DMS153 treated with DMSO at 0.1 percent for 48 hours (cell line): ENCODE data around the gene MPL.

Source experiments
- DNase-seq: peaks from one replicate; lab custom pipeline; 2025; ENCODE audit not compliant: unreplicated experiment; lab: John Stamatoyannopoulos, UW

The MPL gene

DNA sequence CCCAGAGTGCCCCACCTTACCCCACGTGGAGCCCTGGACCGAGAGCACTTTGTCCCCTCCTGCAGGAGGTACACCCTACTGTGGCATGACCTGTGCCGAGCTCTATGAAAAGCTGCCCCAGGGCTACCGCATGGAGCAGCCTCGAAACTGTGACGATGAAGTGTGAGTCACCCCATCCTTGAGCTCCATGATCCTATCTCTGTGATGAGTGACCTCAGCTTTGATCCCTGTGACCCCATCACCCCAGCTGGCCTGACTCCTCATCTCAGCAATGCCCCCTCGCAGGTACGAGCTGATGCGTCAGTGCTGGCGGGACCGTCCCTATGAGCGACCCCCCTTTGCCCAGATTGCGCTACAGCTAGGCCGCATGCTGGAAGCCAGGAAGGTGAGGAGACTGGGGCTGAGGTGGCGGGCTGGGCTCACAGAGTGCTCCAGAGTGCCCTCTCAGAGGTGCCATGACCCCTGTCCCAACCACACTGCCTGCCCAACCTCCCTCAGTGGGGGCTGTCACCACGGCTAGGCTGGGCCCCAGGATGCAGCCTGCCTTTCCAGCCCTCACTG is 16.2 kb upstream of the MPL start:
- no peak for DNase-seq

DNA sequence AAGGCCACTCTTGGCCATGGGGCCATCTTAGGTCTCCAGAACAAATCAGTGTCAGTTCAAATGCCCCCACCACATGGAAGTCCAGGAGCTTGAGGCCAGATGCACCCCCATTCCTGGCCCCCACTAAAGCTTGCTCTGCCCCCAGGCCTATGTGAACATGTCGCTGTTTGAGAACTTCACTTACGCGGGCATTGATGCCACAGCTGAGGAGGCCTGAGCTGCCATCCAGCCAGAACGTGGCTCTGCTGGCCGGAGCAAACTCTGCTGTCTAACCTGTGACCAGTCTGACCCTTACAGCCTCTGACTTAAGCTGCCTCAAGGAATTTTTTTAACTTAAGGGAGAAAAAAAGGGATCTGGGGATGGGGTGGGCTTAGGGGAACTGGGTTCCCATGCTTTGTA is 15.1 kb upstream of the MPL start:
- no peak for DNase-seq

DNA sequence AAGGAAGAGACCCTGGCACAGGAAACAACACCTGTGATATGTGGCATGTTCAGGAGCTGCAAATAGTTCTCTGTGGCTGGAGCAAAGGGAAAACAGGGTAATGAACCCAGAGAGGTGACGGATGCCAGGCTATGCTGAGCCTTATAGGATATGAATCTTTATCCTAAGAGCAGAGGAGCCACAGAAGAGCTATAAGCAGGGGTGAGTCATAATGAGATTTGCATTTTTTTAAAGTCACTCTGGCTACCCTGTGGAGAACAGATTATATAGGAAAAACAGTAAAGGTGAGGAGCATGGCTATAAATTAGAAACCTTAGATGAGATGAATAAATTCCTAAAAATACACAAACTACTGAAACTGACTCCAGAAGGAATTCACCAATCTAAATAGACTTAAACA is 12.8 kb upstream of the MPL start:
- DNase-seq, result no peak

DNA sequence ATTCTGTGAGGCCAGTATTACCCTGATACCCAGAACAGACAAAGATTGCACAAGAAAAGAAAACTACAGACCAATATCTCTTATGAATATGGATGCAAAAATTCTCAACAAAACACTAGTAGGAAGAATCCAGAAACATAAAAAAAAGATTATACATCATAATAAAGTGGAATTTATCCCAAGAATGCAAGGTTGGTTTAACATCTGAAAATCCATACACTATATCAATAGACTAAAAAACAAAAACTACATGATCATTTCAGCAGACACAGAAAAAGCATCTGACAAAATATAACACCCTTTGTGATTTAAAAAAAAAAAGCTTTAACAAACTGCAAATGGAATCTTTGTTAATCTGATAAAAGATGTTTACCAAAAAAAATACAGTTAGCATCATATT is 12.2 kb upstream of the MPL start:
- no peak for DNase-seq

DNA sequence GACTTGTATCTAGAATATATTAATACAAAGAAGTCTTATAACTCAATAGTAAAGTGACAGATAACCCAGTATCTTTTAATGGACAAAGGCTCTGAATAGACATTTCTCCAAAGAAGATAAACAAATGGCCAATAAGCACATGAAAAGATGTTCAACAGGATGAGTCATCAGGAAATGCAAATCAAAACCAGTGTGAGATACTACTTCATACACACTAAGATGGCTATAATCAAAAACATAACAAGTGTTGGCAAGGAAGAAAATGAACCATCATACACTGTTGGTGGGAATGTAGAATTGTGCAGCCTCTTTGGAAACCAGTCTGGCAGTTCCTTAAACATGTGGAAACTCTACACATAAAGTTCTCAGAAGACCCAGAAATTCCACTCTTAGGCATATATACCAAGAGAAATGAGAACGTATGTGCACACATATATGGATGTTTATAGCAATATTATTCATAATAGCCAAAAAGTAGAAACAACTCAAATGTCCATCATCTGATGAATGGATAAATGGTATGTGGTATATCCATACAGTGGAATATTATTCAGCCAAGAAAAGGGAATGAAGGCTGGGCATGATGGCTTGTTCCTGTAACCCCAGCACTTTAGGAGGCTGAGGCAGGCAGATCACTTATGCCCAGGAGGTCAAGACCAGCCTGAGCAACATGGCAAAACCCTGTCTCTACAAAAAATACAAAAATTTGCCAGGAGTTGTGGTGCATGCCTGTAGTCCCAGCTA is 9.9 kb upstream of the MPL start:
- DNase-seq, result no peak

DNA sequence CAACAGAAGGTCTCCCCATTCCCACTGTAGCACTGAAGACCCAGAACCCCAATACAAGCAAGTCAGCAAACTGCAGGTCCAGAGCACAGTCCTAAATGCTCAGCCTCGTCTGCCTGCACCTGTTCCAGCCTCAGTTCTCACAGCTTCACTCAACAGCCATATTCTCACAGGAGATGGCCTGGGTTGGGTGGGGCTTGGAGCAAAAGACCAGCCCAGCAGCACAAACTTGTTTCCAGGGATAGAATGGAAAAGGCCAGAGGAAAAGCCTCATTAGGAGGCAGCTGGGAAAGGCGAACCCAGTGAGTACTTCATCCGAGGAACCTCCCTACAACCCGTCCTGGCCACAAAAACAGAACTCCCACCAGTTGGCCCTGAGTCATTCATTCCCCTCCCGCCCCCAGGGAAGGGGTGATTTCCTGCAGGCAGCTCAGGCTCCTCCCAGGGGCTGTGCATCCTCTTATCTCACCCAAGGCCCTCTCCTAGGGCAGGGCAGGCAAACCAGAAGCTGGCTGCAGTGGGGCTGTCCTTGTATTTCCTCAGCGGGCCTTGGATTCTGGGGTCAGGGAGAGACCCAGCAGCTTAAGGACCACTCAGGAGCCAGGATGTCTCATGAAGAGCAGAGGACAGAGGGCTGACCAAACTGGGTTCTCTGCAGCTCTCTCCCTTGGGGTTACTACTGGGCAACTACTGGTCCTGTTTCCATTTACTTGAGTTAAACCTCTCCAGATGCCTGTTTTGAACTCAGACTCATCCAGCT is 7.4 kb upstream of the MPL start:
- DNase-seq, result no peak

DNA sequence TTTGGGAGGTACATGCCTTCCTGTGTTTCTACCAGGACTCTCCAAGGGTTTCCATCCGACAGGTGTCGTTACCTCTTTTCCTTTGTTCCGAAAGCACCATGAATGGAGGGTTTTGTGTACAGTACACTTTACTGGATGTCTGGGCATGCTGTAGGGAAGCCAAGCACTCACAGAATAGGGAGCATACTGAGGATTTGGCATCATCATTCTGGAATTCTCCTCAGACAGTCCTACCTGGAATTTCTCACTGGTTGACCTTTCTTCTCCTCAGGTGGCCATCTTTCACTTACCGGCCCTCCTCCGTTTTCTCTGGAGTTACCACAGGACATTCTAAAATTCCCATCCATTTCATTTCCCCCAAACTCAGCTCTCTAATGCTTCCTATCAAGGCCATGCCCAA is 5.9 kb upstream of the MPL start:
- DNase-seq, result peak; percentile 53

DNA sequence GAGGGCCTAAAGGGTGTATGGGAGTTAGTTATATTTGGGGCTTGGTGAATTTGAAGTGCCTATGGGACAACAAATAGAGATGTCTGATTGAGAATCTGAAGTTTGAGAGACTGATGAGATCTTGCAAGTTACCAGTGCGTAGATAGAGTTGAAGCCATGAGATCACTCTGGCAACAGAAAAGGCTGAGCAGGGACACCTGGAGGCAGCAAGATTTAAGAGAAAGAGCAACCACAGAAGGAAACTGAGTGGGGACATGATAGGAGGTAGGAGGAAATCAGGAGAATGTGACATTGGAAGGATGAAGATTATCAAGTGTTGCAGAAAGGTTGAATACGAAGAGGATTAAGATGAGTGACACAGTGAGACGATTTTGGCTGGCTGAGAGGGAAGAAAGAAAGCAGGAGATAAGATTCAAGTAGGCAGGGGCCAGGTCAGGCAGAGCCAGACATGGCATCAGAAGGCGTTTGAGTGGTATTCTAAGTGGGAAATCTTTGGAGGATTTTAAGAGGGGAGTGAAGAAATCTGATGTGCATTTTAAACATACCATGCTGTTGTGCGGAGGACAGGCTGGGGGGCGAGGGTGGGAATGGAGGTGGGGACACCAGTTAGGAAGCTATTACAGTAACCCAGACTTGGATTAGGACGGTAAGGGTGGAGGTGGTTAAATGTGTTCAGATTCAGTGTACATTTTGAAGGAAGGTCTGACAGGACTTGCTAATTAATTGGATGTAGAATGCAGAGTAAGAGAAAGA is 3.0 kb upstream of the MPL start:
- no peak for DNase-seq

DNA sequence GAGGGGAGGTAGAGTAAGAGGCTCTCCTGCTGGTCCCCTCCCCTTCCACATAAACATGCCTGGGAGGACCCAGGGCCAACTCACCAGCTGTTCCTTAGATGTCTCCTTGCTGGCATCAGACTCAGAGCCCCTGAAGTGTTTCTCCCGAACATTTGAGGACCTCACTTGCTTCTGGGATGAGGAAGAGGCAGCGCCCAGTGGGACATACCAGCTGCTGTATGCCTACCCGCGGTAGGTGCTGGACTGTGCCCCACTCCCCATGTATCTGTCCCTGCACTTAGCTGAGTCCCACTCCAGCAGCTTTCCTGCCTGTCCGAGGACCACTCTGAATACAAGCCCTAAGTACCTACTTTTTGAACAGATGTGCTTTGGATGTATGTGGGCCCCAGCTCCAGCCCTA is 383 bp downstream of the MPL start:
- no peak for DNase-seq

DNA sequence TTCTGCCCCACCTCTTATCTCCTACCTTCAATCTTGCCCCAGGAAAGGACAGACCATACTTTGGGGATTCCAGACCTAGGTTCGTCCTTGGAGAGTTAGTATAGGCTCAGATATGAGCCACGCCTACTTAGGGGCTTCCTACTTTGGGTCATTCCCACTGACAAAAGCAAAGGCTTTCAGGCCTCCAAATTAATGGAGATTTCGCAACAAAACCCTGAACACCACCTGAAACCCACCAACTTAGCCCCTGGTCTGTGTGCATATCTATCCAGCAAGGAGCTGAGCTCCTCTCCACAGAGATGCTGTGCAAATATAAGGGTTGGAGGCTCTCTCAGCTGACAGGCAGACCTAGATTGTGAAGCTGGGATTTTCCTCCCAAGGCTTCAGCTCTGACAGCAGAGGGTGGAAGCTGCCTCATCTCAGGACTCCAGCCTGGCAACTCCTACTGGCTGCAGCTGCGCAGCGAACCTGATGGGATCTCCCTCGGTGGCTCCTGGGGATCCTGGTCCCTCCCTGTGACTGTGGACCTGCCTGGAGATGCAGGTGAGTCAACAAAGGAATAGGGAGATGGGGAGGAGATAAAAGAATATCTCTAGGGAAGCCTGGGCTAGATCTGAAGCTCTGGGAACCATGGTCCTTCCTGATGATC is 2.1 kb downstream of the MPL start:
- no peak for DNase-seq

DNA sequence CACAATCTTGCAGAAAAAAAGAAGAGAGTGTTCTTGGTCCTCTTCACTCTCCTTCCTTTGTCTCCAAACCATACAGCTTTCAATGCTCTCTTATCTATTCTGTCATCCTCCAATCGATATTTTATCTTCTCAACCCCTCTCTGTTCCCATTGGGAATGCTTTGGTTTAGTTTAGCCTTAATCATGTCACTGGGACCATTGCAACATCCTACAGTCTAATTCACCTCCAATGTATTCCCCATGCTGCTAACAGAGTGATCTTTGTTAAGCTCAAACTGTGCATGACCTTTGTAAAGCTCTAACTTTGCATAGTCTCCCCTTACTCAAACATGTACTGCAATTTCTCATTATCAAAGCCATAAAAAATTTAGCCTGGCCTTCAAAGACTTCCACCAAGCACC is 2.9 kb downstream of the MPL start:
- DNase-seq, result no peak

DNA sequence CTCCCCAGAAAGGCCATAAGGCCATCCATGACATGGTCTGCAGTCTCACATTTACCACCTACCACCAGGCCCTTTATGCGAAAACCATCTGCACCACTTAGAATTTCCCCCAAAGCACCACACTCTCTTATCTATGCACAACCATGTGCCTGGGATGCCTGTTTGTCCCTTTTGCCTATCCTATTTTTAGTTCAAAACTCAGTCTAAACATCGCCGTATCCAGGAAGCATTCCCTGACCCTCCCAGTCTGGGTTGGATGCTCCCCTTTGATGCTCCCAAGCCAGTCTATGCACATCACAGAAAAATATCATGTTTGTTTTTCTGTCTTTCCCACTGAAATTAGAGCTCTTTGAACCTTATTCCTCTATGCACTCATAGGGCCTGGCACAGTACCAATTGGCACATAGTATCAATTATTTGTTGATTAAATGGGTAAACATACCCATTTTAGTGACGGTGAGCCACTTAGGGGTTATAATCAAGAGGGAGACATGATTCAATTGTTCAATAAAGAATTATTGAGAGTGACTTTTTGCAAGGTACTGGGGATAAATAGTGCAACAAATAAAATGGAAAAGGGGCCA is 6.7 kb downstream of the MPL start:
- DNase-seq, result no peak

DNA sequence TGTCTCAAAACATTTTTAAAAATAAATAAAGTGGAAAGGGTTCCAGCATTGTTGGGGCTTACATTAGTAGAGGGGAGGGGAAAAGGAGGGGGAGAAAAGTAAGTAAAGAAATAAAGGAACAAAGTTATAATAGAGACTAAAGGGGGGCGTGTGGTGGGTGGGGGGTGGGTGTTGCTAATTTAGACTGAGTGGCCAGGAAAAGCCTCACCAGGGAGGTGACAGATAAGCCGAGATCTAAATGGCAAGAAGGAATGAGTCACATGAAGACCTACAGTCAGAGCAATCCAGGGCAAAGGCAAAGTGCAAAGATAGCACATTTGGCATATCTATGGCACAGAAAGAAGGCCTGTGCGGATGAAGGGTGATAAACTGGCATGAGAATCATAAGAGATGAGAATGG is 7.5 kb downstream of the MPL start:
- DNase-seq, result no peak

DNA sequence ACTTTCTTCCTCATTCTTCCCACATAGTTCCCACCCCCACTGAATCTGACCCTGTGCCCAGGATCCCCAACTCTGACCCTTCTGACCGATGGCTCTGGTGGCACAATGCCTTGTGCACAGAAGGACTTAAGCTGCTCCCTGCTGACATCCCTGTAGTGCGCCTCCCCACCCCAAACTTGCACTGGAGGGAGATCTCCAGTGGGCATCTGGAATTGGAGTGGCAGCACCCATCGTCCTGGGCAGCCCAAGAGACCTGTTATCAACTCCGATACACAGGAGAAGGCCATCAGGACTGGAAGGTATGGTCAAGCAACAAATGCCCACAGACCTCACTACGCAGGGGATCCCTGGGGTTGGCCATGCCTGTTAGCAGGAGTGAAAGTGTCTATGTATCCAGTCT is 9.0 kb downstream of the MPL start:
- DNase-seq, result no peak

DNA sequence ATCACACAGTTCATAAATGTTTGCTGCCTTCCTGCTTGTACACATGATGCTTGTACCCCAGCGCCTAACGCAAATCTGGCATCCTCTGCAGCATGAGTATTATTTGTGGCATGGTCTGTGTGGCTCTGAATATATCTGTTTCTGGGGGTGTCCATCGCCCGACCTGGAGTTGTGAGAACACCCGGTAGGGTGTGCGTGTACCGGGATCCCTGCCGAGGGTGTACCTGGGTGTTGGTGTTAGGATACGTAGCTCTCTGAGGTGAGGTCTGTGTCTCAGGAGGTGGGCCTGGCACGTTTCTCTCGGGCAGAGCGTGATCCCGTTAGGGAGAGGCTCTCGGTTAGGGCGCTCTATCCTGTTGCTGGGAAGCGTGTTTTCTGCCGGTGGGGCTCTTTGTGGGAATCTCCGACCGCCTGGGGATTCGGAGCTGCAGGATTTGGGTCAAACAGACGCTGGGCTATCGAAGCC is 10.8 kb downstream of the MPL start:
- peak; percentile 84 for DNase-seq

DNA sequence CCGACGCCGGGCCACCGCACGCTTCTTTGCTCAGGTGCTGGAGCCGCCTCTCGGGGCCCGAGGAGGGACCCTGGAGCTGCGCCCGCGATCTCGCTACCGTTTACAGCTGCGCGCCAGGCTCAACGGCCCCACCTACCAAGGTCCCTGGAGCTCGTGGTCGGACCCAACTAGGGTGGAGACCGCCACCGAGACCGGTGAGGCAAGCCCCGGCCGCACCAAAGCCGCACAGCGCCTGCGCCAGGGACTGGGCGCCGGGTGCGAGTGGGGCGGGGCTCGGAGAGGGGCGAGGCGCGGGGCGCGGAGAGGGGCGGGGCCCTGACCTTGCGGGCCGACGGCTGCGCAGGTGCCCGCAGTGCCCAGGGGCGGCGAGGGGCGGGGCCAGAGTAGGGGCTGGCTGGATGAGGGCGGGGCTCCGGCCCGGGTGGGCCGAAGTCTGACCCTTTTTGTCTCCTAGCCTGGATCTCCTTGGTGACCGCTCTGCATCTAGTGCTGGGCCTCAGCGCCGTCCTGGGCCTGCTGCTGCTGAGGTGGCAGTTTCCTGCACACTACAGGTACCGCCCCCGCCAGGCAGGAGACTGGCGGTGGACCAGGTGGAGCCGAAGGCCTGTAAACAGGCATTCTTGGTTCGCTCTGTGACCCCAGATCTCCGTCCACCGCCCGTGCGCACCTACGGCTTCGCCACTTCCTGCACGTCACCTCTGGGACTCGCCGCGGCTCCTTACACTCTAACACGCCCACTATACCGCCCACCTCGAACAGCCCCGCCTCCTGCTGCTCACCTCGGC is 11.4 kb downstream of the MPL start:
- DNase-seq, result peak; percentile 97

DNA sequence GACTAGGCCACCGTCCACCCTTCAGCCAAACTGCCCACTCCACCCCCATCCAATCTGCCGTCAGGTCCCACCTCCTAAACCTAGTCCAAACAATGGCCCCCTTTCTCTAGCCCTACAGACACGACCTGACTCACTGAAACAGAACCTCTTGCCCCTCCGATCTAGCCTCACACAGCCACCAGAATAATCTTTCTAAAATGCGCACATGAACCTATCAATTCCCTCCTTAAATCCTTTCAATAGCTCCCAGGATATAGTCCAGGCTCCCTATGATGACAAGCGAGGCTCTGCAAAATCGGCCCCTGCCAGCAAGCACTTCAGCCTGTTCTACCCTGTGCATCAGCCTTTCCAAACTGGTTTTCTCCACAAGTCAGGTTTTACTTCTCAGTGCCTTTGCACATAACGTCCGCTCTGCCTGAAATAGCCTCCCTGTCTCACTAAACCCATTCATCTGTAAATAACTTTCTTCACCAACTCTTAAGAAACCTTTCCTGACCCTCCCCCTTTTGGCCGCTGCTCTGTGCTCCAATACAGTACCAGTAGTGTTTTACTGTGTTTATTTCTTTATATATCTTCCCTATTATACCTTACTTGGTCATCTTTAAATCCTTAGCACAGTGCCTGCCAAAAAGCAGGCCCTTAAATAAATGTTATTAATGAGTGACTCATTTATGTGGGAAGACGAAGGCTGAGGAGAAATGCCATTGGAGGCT is 12.1 kb downstream of the MPL start:
- no peak for DNase-seq

DNA sequence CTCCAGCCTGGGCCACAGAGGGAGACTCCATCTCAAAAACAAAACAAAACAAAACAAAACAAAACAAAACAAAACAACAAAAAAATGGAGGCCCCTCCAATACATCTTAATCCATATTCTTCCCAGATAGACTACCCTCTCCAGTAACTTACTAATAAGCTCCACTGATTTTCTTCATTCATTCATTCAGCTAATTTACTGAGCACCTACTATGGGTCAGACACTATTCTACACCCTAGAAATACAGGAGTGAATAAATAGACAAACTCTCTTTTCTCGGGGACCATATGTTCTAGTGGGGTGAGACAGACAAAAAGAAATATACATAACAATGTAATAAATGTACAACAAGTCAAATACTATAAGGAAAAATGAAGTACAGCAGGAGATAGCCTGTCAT is 13.4 kb downstream of the MPL start:
- no peak for DNase-seq
